ENCODE measurements around the gene CACNA2D3. TPM values are rescaled to one million over a fixed set of nuclear protein-coding genes. Genes with fewer than 3 reads are reported as not detected.
"Not testable (repeated sequence)": the region's sequence is repeated elsewhere in the genome, so short reads cannot be mapped to it uniquely, and the experiment has no call there.

The CACNA2D3 gene
- polyA plus RNA-seq, 1 donor, result 0.97 TPM

DNA sequence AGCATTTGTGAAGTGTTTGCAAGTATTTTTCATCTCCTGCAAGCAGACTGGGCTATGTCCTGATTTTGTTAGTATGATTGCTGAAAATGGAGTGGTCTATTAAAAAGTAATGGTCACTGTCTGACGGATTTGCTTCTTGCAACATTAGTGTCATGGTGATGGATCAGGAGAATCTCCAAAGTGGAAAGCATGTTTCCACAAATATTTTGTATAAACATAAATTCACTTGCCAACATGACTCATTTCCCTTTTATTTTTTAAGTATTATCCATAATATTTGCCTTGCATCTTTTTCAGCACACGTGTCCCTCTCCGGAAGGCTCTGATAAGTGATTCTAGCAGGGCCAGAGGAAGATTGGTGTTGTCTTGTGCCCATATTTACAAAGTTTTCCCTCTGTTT, 27.4 kb upstream of the CACNA2D3 start:
- Histone ChIP-seq H3K27me3 (ENCODE audit: control insufficient read depth, insufficient read depth, low read length) (peaks cover 3% of the 10 kb centered on the region), H3K4me1 (ENCODE audit: control insufficient read depth, insufficient read depth, low read length) (no peaks in the 10 kb centered on the region), H3K4me3 (ENCODE audit: low read length) (no peak overlapping the region), H3K36me3 (ENCODE audit: control insufficient read depth, insufficient read depth, low read length) (no peaks in the 10 kb centered on the region), H3K9me3 (ENCODE audit: control insufficient read depth, low read depth, low read length) (no peaks in the 10 kb centered on the region), H3K27ac (ENCODE audit: low read length) (no peak overlapping the region)
- WGBS (ENCODE audit: insufficient coverage, low lambda C conversion rate), result no CpG with 5 or more reads among the region's 3 CpGs
- DNase-seq, result no peak

DNA sequence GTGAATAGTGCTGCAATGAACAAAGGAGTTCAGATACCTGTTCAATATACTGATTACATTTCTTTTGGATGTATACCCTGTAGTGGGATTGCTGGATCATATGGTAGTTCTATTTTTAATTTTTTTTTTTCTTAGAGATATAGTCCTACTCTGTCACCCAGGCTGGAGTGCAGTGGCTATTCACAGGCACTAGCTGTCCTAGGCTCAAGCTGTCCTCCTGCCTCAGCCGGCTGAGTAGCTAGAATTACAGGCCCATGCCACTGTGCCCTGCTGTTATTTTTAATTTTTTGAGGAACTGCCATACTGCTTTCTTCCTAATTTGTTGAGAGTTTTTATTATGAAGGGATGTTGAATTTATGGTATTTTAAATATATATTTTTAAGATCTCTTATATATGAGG, 23.0 kb upstream of the CACNA2D3 start:
- Histone ChIP-seq H3K27ac (ENCODE audit: low read length) (no peak overlapping the region), H3K36me3 (ENCODE audit: control insufficient read depth, insufficient read depth, low read length) (no peaks in the 10 kb centered on the region), H3K4me1 (ENCODE audit: control insufficient read depth, insufficient read depth, low read length) (no peaks in the 10 kb centered on the region), H3K4me3 (ENCODE audit: low read length) (no peak overlapping the region), H3K9me3 (ENCODE audit: control insufficient read depth, low read depth, low read length) (no peaks in the 10 kb centered on the region), H3K27me3 (ENCODE audit: control insufficient read depth, insufficient read depth, low read length) (peaks cover 3% of the 10 kb centered on the region)
- no peak for DNase-seq
- WGBS (ENCODE audit: insufficient coverage, low lambda C conversion rate), result 60% methylated on average over 1 of the region's 1 CpG

DNA sequence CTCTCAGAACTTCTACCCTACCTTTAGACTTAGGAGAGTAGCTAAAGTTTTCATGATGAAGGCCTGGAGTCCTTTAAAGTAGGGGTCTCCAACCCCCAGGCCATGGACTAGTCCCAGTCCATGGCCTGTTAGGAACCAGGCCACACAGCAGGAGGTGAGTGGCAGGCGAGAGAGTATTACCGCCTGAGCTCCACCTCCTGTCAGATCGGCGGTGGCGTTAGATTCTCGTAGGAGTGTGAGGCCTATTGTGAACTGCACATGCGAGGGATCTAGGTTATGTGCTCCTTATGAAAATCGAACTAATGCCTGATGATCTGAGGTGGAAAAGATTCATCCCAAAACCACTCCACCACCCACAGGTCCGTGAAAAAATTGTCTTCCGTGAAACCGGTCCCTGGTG, 18.3 kb upstream of the CACNA2D3 start:
- DNase-seq, result no peak
- Histone ChIP-seq H3K27ac (ENCODE audit: low read length) (no peak overlapping the region), H3K9me3 (ENCODE audit: control insufficient read depth, low read depth, low read length) (no peaks in the 10 kb centered on the region), H3K4me1 (ENCODE audit: control insufficient read depth, insufficient read depth, low read length) (no peaks in the 10 kb centered on the region), H3K27me3 (ENCODE audit: control insufficient read depth, insufficient read depth, low read length) (peaks cover 3% of the 10 kb centered on the region), H3K36me3 (ENCODE audit: control insufficient read depth, insufficient read depth, low read length) (no peaks in the 10 kb centered on the region), H3K4me3 (ENCODE audit: low read length) (no peak overlapping the region)
- WGBS (ENCODE audit: insufficient coverage, low lambda C conversion rate), result no CpG with 5 or more reads among the region's 11 CpGs

DNA sequence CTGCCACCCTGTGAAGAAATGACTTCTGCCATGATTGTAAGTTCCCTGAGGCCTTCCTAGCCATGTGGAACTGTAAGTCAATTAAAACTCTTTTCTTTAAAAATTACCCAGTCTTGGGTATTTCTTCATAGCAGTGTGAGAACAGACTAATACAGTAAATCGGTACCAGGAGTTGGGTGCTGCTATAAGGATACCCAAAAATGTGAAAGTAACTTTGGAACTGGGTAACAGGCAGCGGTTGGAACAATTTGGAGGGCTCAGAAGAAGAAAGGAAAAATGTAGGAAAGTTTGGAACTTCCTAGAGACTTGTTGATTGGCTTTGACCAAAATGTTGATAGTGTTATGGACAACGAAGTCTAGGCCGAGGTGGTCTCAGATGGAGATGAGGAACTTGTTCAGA, 6.2 kb upstream of the CACNA2D3 start:
- not testable (repeated sequence) for H3K36me3 ChIP-seq (ENCODE audit: control insufficient read depth, insufficient read depth, low read length); DNase-seq; H3K4me3 ChIP-seq (ENCODE audit: low read length); H3K4me1 ChIP-seq (ENCODE audit: control insufficient read depth, insufficient read depth, low read length); H3K27ac ChIP-seq (ENCODE audit: low read length); H3K9me3 ChIP-seq (ENCODE audit: control insufficient read depth, low read depth, low read length)
- peaks cover 34% of the 10 kb centered on the region for H3K27me3 ChIP-seq (ENCODE audit: control insufficient read depth, insufficient read depth, low read length)
- 100% methylated on average over 2 of the region's 4 CpGs for WGBS (ENCODE audit: insufficient coverage, low lambda C conversion rate)

DNA sequence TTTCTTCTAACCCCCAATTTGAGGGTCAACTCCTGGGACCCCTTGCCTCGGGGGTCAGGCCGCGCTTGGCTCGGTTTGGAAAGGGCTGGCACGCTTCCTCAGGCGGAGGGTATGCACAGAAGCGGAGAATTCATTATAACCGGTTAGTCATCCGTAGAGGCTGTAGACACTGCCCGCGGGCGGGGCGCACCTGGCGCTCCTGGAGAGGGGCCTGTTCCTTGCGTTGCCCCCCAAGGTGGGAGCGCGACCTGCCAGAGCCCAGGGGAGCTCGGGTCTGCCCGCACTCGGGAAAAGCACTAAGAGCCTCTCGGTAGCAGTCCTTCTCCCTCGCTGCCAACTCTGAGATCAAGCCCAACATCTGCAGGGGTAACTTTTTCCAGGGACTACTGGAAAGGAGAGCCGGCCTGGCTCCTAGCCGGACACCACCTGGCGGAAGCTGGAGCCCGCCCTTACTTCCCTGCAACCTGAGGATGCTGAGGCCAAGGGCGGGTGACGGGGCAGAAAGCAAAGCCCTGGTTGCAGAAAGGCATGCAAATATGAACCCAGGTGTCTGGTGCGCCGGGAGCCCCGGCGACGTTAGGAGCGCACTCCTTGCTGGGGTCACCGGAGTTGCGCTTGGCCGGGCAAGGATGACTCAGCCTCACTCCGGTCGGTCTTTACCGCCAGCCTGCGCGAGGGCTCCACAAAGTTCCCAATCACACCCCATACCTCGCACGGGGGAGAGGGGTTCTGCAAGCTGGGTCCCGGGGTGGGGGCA, 1.5 kb upstream of the CACNA2D3 start:
- Histone ChIP-seq H3K4me3 (ENCODE audit: low read length) (peak overlapping the region; percentile 18), H3K36me3 (ENCODE audit: control insufficient read depth, insufficient read depth, low read length) (no peaks in the 10 kb centered on the region), H3K27ac (ENCODE audit: low read length) (no peak overlapping the region), H3K4me1 (ENCODE audit: control insufficient read depth, insufficient read depth, low read length) (peaks cover 5% of the 10 kb centered on the region), H3K27me3 (ENCODE audit: control insufficient read depth, insufficient read depth, low read length) (peaks cover 65% of the 10 kb centered on the region), H3K9me3 (ENCODE audit: control insufficient read depth, low read depth, low read length) (peaks cover 3% of the 10 kb centered on the region)
- no CpG with 5 or more reads among the region's 45 CpGs for WGBS (ENCODE audit: insufficient coverage, low lambda C conversion rate)
- DNase-seq, result peak in 1 of 2 donors; percentile 27

DNA sequence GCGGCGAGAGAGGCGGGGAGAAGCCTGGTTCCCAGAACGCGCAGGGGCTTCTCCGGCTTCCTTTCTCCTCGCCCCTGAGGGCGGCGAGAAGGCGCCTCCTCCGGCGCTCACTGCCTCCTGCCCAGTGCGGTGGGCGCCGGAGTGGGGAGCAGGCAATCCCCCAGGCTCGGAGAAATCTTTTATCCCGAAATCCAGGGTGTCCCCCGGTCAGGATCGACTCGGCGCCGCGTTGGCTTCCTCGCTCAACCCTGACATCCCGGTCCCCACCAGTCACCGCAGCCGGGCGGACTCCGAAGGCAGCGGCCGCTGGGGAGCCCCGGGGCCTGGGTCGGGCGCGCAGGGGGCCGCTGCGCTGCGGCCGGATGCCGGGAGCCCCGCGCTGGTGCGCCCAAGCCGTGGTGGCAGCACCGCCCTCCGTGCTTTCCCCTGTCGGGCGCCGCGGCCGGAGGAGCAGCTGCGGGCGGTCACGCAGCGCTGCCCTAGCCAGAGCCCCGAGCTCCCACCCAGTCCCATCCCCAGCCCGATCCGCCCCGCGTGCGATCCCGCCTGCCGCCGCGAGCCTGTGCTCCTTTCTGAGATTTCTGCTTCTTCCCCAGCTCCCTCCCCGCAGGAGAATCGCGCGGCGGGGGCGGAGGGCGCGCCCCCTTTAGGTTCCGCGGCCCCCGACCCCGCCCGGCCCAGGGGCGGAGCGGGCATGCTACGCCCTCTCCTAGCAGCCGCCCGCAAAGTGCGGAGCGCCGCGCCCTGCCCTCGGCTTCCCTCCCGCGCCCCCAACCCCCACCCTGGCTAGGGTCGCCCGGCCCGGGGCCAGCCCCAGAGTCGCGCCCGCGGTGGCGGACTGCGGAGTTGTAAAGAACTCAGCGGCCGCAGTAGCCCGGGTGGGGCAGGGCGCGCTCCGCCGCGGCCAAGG, 683 bp upstream of the CACNA2D3 start:
- Histone ChIP-seq H3K27ac (ENCODE audit: low read length) (no peak overlapping the region), H3K9me3 (ENCODE audit: control insufficient read depth, low read depth, low read length) (peaks cover 3% of the 10 kb centered on the region), H3K4me1 (ENCODE audit: control insufficient read depth, insufficient read depth, low read length) (peaks cover 5% of the 10 kb centered on the region), H3K4me3 (ENCODE audit: low read length) (peak overlapping the region; percentile 18), H3K27me3 (ENCODE audit: control insufficient read depth, insufficient read depth, low read length) (peaks cover 69% of the 10 kb centered on the region), H3K36me3 (ENCODE audit: control insufficient read depth, insufficient read depth, low read length) (no peaks in the 10 kb centered on the region)
- no CpG with 5 or more reads among the region's 107 CpGs for WGBS (ENCODE audit: insufficient coverage, low lambda C conversion rate)
- peak in 1 of 2 donors; percentile 15 for DNase-seq

DNA sequence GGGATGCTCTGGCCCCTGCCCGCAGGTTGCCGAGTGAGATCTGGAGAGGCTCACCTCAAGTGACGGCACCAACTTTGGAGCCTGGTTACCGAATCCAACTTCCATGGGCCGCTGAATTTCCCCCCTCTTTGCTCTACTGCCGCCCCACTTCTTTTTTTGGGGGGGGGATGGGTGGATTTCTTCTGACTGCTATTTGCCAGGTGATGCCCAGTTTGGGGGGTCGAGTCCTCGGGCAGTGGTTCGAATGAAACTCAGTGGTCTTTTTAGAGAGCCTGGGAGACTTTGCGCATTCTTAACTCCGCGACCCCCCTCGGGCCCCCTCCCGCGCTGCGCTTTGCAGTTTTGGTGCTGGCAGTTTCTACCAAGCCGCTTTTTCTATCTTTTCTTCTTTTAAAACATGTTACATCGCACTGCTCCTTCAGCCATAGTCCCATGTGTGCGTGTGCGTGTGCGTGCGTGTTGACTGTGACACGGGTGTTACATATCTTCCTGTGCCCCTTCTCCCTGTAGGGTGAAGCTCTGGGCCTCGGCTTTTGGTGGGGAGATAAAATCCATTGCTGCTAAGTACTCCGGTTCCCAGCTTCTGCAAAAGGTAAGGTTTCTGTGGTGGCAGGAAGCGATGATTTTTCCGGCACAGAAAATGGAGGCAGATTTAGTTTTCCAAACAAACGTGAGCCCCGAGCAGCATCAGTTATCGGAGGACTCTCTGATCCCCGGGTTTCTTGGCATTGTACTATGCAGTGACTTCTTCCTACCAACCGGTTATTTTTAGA, 837 bp downstream of the CACNA2D3 start:
- Histone ChIP-seq H3K9me3 (ENCODE audit: control insufficient read depth, low read depth, low read length) (peaks cover 3% of the 10 kb centered on the region), H3K27ac (ENCODE audit: low read length) (no peak overlapping the region), H3K4me3 (ENCODE audit: low read length) (no peak overlapping the region), H3K4me1 (ENCODE audit: control insufficient read depth, insufficient read depth, low read length) (peaks cover 5% of the 10 kb centered on the region), H3K36me3 (ENCODE audit: control insufficient read depth, insufficient read depth, low read length) (no peaks in the 10 kb centered on the region), H3K27me3 (ENCODE audit: control insufficient read depth, insufficient read depth, low read length) (peaks cover 72% of the 10 kb centered on the region)
- 0% methylated on average over 1 of the region's 32 CpGs for WGBS (ENCODE audit: insufficient coverage, low lambda C conversion rate)
- DNase-seq, result no peak

DNA sequence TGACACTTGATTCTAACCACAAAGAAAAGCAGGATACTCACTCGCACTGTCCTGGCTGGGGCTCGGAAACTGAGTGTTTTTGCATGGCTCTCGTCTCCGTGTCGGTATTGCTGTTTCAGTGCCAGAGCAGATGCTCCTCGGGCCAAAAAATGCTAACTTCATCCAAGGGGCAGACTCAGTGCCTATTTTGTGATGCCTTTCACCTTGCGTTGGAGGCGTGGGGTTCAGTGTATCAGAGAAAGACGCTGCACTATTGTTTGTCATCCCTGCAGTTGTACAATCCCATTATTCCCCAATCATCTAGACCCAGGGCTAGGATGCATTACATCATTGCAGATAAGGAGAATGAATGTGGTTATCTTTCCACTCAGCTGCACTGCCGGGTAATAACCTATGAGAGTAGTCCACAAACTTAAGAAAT, 1.4 kb downstream of the CACNA2D3 start:
- H3K27me3 ChIP-seq (ENCODE audit: control insufficient read depth, insufficient read depth, low read length), result peaks cover 68% of the 10 kb centered on the region

DNA sequence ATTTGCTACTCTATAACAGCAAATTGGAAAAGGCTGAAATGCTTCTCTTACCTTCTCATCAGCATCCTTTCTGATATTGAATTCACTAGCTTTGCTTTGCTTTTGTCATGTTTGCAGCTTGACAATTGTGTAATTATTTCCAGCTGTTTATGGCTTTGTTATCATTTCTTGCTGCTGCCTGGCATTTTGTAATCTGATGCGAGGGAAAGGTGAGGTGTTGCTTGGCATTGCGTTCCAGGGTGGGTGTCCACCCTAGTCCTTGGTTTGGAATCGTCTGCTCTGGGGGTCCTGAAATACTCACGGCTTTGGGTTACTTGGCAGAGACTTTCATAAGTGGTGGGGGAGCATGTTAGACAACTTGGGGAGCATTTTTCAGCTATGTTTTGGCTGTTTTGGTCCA, 2.9 kb downstream of the CACNA2D3 start:
- no peak overlapping the region for H3K27ac ChIP-seq (ENCODE audit: low read length)
- H3K36me3 ChIP-seq (ENCODE audit: control insufficient read depth, insufficient read depth, low read length), result no peaks in the 10 kb centered on the region
- H3K27me3 ChIP-seq (ENCODE audit: control insufficient read depth, insufficient read depth, low read length), result peaks cover 55% of the 10 kb centered on the region
- DNase-seq, result no peak
- peaks cover 5% of the 10 kb centered on the region for H3K4me1 ChIP-seq (ENCODE audit: control insufficient read depth, insufficient read depth, low read length)
- WGBS (ENCODE audit: insufficient coverage, low lambda C conversion rate), result no CpG with 5 or more reads among the region's 4 CpGs
- H3K9me3 ChIP-seq (ENCODE audit: control insufficient read depth, low read depth, low read length), result peaks cover 3% of the 10 kb centered on the region
- H3K4me3 ChIP-seq (ENCODE audit: low read length), result no peak overlapping the region

More for the DNA sequence above, 1.4 kb downstream of the CACNA2D3 start:
- DNase-seq, result no peak
- Histone ChIP-seq H3K27ac (ENCODE audit: low read length) (no peak overlapping the region), H3K4me3 (ENCODE audit: low read length) (no peak overlapping the region), H3K36me3 (ENCODE audit: control insufficient read depth, insufficient read depth, low read length) (no peaks in the 10 kb centered on the region), H3K9me3 (ENCODE audit: control insufficient read depth, low read depth, low read length) (peaks cover 3% of the 10 kb centered on the region), H3K4me1 (ENCODE audit: control insufficient read depth, insufficient read depth, low read length) (peaks cover 5% of the 10 kb centered on the region)
- WGBS (ENCODE audit: insufficient coverage, low lambda C conversion rate), result 0% methylated on average over 1 of the region's 10 CpGs

DNA sequence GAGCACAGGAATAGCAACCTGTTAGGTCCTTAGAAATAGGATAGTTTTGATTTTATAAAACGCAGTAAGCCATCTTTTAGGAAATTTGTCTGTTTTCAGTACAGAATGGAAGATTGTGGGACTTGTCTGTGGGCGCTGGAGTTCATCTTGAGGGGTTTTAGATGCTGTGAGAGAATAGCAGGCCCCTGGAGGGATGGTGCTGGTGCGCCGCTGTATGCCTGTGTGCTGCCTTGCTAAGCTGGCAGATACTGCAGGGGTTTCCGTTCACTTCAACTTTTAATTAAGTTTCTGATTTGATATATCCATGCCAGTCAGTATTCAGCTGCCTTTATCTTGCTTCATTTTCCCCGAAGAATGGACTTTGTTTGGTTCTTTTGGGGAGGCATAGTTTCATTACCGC, 4.2 kb downstream of the CACNA2D3 start:
- Histone ChIP-seq H3K27ac (ENCODE audit: low read length) (no peak overlapping the region), H3K9me3 (ENCODE audit: control insufficient read depth, low read depth, low read length) (no peaks in the 10 kb centered on the region), H3K4me1 (ENCODE audit: control insufficient read depth, insufficient read depth, low read length) (no peaks in the 10 kb centered on the region), H3K27me3 (ENCODE audit: control insufficient read depth, insufficient read depth, low read length) (peaks cover 48% of the 10 kb centered on the region), H3K36me3 (ENCODE audit: control insufficient read depth, insufficient read depth, low read length) (no peaks in the 10 kb centered on the region), H3K4me3 (ENCODE audit: low read length) (no peak overlapping the region)
- DNase-seq, result no peak
- 90% methylated on average over 2 of the region's 7 CpGs for WGBS (ENCODE audit: insufficient coverage, low lambda C conversion rate)
